ENCODE measurements around the gene DRD4. TPM values are rescaled to one million over a fixed set of nuclear protein-coding genes. Genes with fewer than 3 reads are reported as not detected.

The DRD4 gene
- total and polyA plus RNA-seq, 4 donors, result 1.3 to 3.4 (median 2.1) TPM; not detected in 1

- Histone ChIP-seq H3K4me1 (ENCODE audit: control insufficient read depth in 1 of 2, insufficient read depth in 2 of 2, low read length in 2 of 2) (no peaks in the 10 kb centered on the region), H3K9me3 (ENCODE audit: control insufficient read depth, low read length) (no peaks in the 10 kb centered on the region), H3K27me3 (ENCODE audit: control insufficient read depth in 1 of 2, insufficient read depth in 2 of 2, low read length in 1 of 2) (no peaks in the 10 kb centered on the region), H3K4me3 (ENCODE audit: low read length in 2 of 2) (no peak overlapping the region), H3K36me3 (ENCODE audit: control insufficient read depth in 1 of 2, insufficient read depth in 2 of 2, low read length in 1 of 2) (peaks cover 0 to 6% of the 10 kb centered on the region in 2 donors), H3K27ac (ENCODE audit: low read depth in 1 of 2, low read length in 2 of 2) (no peak overlapping the region)
- DNase-seq, result no peak
- ATAC-seq (ENCODE audit: low FRiP score), result no peak
- WGBS, 2 donors, result 86 to 92% methylated on average over 8 of the region's 8 CpGs
- intact Hi-C loops (cut with DNase I), result no loop called here
These were observed 36.8 kb downstream of the DRD4 start for GRCh38 chr11:673866-674265.

- WGBS, 2 donors, result 89 to 91% methylated on average over 17 of the region's 17 CpGs
- H3K4me3 ChIP-seq (ENCODE audit: low read length in 2 of 2), result no peak overlapping the region
- H3K4me1 ChIP-seq (ENCODE audit: control insufficient read depth in 1 of 2, insufficient read depth in 2 of 2, low read length in 2 of 2), result no peaks in the 10 kb centered on the region
- no peak for DNase-seq
- H3K36me3 ChIP-seq (ENCODE audit: control insufficient read depth in 1 of 2, insufficient read depth in 2 of 2, low read length in 1 of 2), result peaks cover 0 to 6% of the 10 kb centered on the region in 2 donors
- no peak for ATAC-seq (ENCODE audit: low FRiP score)
- no peaks in the 10 kb centered on the region for H3K27me3 ChIP-seq (ENCODE audit: control insufficient read depth in 1 of 2, insufficient read depth in 2 of 2, low read length in 1 of 2)
- intact Hi-C loops (cut with DNase I), result no loop called here
- H3K9me3 ChIP-seq (ENCODE audit: control insufficient read depth, low read length), result no peaks in the 10 kb centered on the region
- no peak overlapping the region for H3K27ac ChIP-seq (ENCODE audit: low read depth in 1 of 2, low read length in 2 of 2)
These were observed 37.3 kb downstream of the DRD4 start for GRCh38 chr11:674406-674805.

- Histone ChIP-seq H3K27me3 (ENCODE audit: control insufficient read depth in 1 of 2, insufficient read depth in 2 of 2, low read length in 1 of 2) (no peaks in the 10 kb centered on the region), H3K4me1 (ENCODE audit: control insufficient read depth in 1 of 2, insufficient read depth in 2 of 2, low read length in 2 of 2) (no peaks in the 10 kb centered on the region), H3K36me3 (ENCODE audit: control insufficient read depth in 1 of 2, insufficient read depth in 2 of 2, low read length in 1 of 2) (peaks cover 3 to 6% of the 10 kb centered on the region in 2 donors), H3K9me3 (ENCODE audit: control insufficient read depth, low read length) (no peaks in the 10 kb centered on the region), H3K4me3 (ENCODE audit: low read length in 2 of 2) (no peak overlapping the region), H3K27ac (ENCODE audit: low read depth in 1 of 2, low read length in 2 of 2) (no peak overlapping the region)
- no peak for DNase-seq
- intact Hi-C loops (cut with DNase I), result no loop called here
- 83 to 90% methylated on average over 3 of the region's 3 CpGs for WGBS, 2 donors
- ATAC-seq (ENCODE audit: low FRiP score), result no peak
These were observed 41.2 kb downstream of the DRD4 start for GRCh38 chr11:678297-678696.

- Histone ChIP-seq H3K4me1 (ENCODE audit: control insufficient read depth in 1 of 2, insufficient read depth in 2 of 2, low read length in 2 of 2) (no peaks in the 10 kb centered on the region), H3K27me3 (ENCODE audit: control insufficient read depth in 1 of 2, insufficient read depth in 2 of 2, low read length in 1 of 2) (no peaks in the 10 kb centered on the region), H3K27ac (ENCODE audit: low read depth in 1 of 2, low read length in 2 of 2) (no peak overlapping the region), H3K36me3 (ENCODE audit: control insufficient read depth in 1 of 2, insufficient read depth in 2 of 2, low read length in 1 of 2) (peaks cover 3% of the 10 kb centered on the region in 2 donors), H3K9me3 (ENCODE audit: control insufficient read depth, low read length) (no peaks in the 10 kb centered on the region), H3K4me3 (ENCODE audit: low read length in 2 of 2) (no peak overlapping the region)
- DNase-seq, result peak in 1 of 2 donors; percentile 77
- no peak for ATAC-seq (ENCODE audit: low FRiP score)
- WGBS, 2 donors, result 92 to 93% methylated on average over 36 of the region's 36 CpGs
- intact Hi-C loops (cut with DNase I), result no loop called here
These were observed 42.5 kb downstream of the DRD4 start for GRCh38 chr11:679271-680207.

GRCh38 chr11:680476-680875 lies 43.4 kb downstream of the DRD4 start:
- Histone ChIP-seq H3K4me3 (ENCODE audit: low read length in 2 of 2) (no peak overlapping the region), H3K27ac (ENCODE audit: low read depth in 1 of 2, low read length in 2 of 2) (no peak overlapping the region), H3K36me3 (ENCODE audit: control insufficient read depth in 1 of 2, insufficient read depth in 2 of 2, low read length in 1 of 2) (peaks cover 2 to 3% of the 10 kb centered on the region in 2 donors), H3K9me3 (ENCODE audit: control insufficient read depth, low read length) (no peaks in the 10 kb centered on the region), H3K27me3 (ENCODE audit: control insufficient read depth in 1 of 2, insufficient read depth in 2 of 2, low read length in 1 of 2) (no peaks in the 10 kb centered on the region), H3K4me1 (ENCODE audit: control insufficient read depth in 1 of 2, insufficient read depth in 2 of 2, low read length in 2 of 2) (no peaks in the 10 kb centered on the region)
- ATAC-seq (ENCODE audit: low FRiP score) (no peak), DNase-seq (no peak)
- intact Hi-C loops (cut with DNase I), result no loop called here
- 87% methylated on average over 19 of the region's 19 CpGs for WGBS, 2 donors

GRCh38 chr11:680970-681369 lies 43.9 kb downstream of the DRD4 start:
- Histone ChIP-seq H3K27ac (ENCODE audit: low read depth in 1 of 2, low read length in 2 of 2) (no peak overlapping the region), H3K27me3 (ENCODE audit: control insufficient read depth in 1 of 2, insufficient read depth in 2 of 2, low read length in 1 of 2) (no peaks in the 10 kb centered on the region), H3K4me3 (ENCODE audit: low read length in 2 of 2) (no peak overlapping the region), H3K36me3 (ENCODE audit: control insufficient read depth in 1 of 2, insufficient read depth in 2 of 2, low read length in 1 of 2) (peaks cover 2 to 3% of the 10 kb centered on the region in 2 donors), H3K4me1 (ENCODE audit: control insufficient read depth in 1 of 2, insufficient read depth in 2 of 2, low read length in 2 of 2) (no peaks in the 10 kb centered on the region), H3K9me3 (ENCODE audit: control insufficient read depth, low read length) (no peaks in the 10 kb centered on the region)
- WGBS, 2 donors, result 93 to 95% methylated on average over 13 of the region's 13 CpGs
- DNase-seq (no peak), ATAC-seq (ENCODE audit: low FRiP score) (no peak)
- intact Hi-C loops (cut with DNase I), result no loop called here

GRCh38 chr11:686451-687243 lies 49.6 kb downstream of the DRD4 start:
- DNase-seq (no peak), ATAC-seq (ENCODE audit: low FRiP score) (no peak)
- Histone ChIP-seq H3K27ac (ENCODE audit: low read depth in 1 of 2, low read length in 2 of 2) (no peak overlapping the region), H3K27me3 (ENCODE audit: control insufficient read depth in 1 of 2, insufficient read depth in 2 of 2, low read length in 1 of 2) (no peaks in the 10 kb centered on the region), H3K36me3 (ENCODE audit: control insufficient read depth in 1 of 2, insufficient read depth in 2 of 2, low read length in 1 of 2) (peaks cover 3 to 4% of the 10 kb centered on the region in 2 donors), H3K4me1 (ENCODE audit: control insufficient read depth in 1 of 2, insufficient read depth in 2 of 2, low read length in 2 of 2) (no peaks in the 10 kb centered on the region), H3K4me3 (ENCODE audit: low read length in 2 of 2) (no peak overlapping the region), H3K9me3 (ENCODE audit: control insufficient read depth, low read length) (no peaks in the 10 kb centered on the region)
- WGBS, 2 donors, result 89 to 92% methylated on average over 30 of the region's 30 CpGs
- intact Hi-C loops (cut with DNase I), result no loop called here

- intact Hi-C loops (cut with DNase I), result no loop called here
- 86 to 88% methylated on average over 13 of the region's 13 CpGs for WGBS, 2 donors
- Histone ChIP-seq H3K9me3 (ENCODE audit: control insufficient read depth, low read length) (no peaks in the 10 kb centered on the region), H3K27me3 (ENCODE audit: control insufficient read depth in 1 of 2, insufficient read depth in 2 of 2, low read length in 1 of 2) (no peaks in the 10 kb centered on the region), H3K4me1 (ENCODE audit: control insufficient read depth in 1 of 2, insufficient read depth in 2 of 2, low read length in 2 of 2) (no peaks in the 10 kb centered on the region), H3K27ac (ENCODE audit: low read depth in 1 of 2, low read length in 2 of 2) (no peak overlapping the region), H3K36me3 (ENCODE audit: control insufficient read depth in 1 of 2, insufficient read depth in 2 of 2, low read length in 1 of 2) (peaks cover under 1 to 4% of the 10 kb centered on the region in 2 donors), H3K4me3 (ENCODE audit: low read length in 2 of 2) (no peak overlapping the region)
- no peak for ATAC-seq (ENCODE audit: low FRiP score)
- no peak for DNase-seq
These were observed 50.7 kb downstream of the DRD4 start for GRCh38 chr11:687751-688150.
